ENCODE measurements around the gene EFNA5.

GRCh38 chr5:107484281-107484680 is 186.5 kb downstream of the EFNA5 start:
- TF ChIP-seq CTCF (IDR thresholded peaks at IDR 0.05) (no peak), ZFX (IDR thresholded peaks at IDR 0.05; ENCODE audit: borderline replicate concordance) (no peak)

All from 22Rv1 (cell line).